Nephron progenitor cell (in vitro differentiated cells): Measurements from ENCODE around the gene EYA2.

Experiments
- DNase-seq: peaks from one replicate; pipeline ENCODE4 v3.0.0; 2021
- H3K27ac Mint-ChIP-seq: 2 replicates; pipeline ENCODE4 v1.8.0; 2021; ENCODE audit warnings: mild to moderate bottlenecking, moderate library complexity, mixed read lengths
- H3K27me3 Mint-ChIP-seq: 2 replicates; pipeline ENCODE4 v1.8.0; 2021; ENCODE audit warnings: mild to moderate bottlenecking, low read depth, mixed read lengths; ENCODE audit not compliant: poor library complexity
- H3K36me3 Mint-ChIP-seq: 2 replicates; pipeline ENCODE4 v1.8.0; 2021; ENCODE audit warnings: low read depth, mixed read lengths
- H3K4me1 Mint-ChIP-seq: 2 replicates; pipeline ENCODE4 v1.8.0; 2021; ENCODE audit warnings: mixed read lengths
- H3K4me3 Mint-ChIP-seq: 2 replicates; pipeline ENCODE4 v1.8.0; 2021; ENCODE audit warnings: mild to moderate bottlenecking, moderate library complexity, mixed read lengths
- H3K9me3 Mint-ChIP-seq: 2 replicates; pipeline ENCODE4 v1.8.0; 2021; ENCODE audit warnings: mild to moderate bottlenecking, moderate library complexity, mixed read lengths
- CTCF ChIP-seq: fragments of 200-600 bp; sonication (generic); IDR thresholded peaks from 2 replicates; pipeline ENCODE4 v1.5.0; 2021; ENCODE audit warnings: antibody characterized with exemption

EYA2 gene

GRCh38 chr20:47141941-47142773, 247.5 kb downstream of the EYA2 start:
- Mint-ChIP-seq H3K9me3 (peaks cover 14% of the 10 kb centered on the region), H3K4me1 (peaks cover 28% of the 10 kb centered on the region), H3K27ac (no peak overlapping the region), H3K36me3 (peaks cover 9% of the 10 kb centered on the region), H3K27me3 (peaks cover 3% of the 10 kb centered on the region), H3K4me3 (no peak overlapping the region)
- no peak for DNase-seq
- no peak for TF ChIP-seq CTCF

GRCh38 chr20:47142774-47143170, 248.1 kb downstream of the EYA2 start:
- peaks cover 25% of the 10 kb centered on the region for H3K4me1 Mint-ChIP-seq
- H3K36me3 Mint-ChIP-seq = peaks cover 9% of the 10 kb centered on the region
- peaks cover 3% of the 10 kb centered on the region for H3K27me3 Mint-ChIP-seq
- H3K4me3 Mint-ChIP-seq = no peak overlapping the region
- DNase-seq = no peak
- TF ChIP-seq CTCF = no peak
- H3K9me3 Mint-ChIP-seq = peaks cover 14% of the 10 kb centered on the region
- no peak overlapping the region for H3K27ac Mint-ChIP-seq

- peaks cover 9% of the 10 kb centered on the region for H3K36me3 Mint-ChIP-seq
- no peak for TF ChIP-seq CTCF
- no peak for DNase-seq
- peaks cover 7% of the 10 kb centered on the region for H3K27me3 Mint-ChIP-seq
- peaks cover 25% of the 10 kb centered on the region for H3K4me1 Mint-ChIP-seq
- H3K4me3 Mint-ChIP-seq = no peak overlapping the region
- H3K9me3 Mint-ChIP-seq = peaks cover 14% of the 10 kb centered on the region
- no peak overlapping the region for H3K27ac Mint-ChIP-seq
Observed at GRCh38 chr20:47143657-47144056, 249.0 kb downstream of the EYA2 start.

- peaks cover 9% of the 10 kb centered on the region for H3K36me3 Mint-ChIP-seq
- no peak overlapping the region for H3K4me3 Mint-ChIP-seq
- no peak overlapping the region for H3K27ac Mint-ChIP-seq
- H3K4me1 Mint-ChIP-seq = peaks cover 25% of the 10 kb centered on the region
- DNase-seq = no peak
- H3K27me3 Mint-ChIP-seq = peaks cover 7% of the 10 kb centered on the region
- peaks cover 14% of the 10 kb centered on the region for H3K9me3 Mint-ChIP-seq
- no peak for TF ChIP-seq CTCF
Observed at GRCh38 chr20:47144463-47144862, 249.8 kb downstream of the EYA2 start.

- Mint-ChIP-seq H3K9me3 (peaks cover 4% of the 10 kb centered on the region), H3K27me3 (peaks cover 10% of the 10 kb centered on the region), H3K4me1 (peaks cover 25% of the 10 kb centered on the region), H3K4me3 (no peak overlapping the region), H3K27ac (no peak overlapping the region), H3K36me3 (no peaks in the 10 kb centered on the region)
- TF ChIP-seq CTCF = no peak
- no peak for DNase-seq
Observed at GRCh38 chr20:47146686-47147085, 252.0 kb downstream of the EYA2 start.

GRCh38 chr20:47148059-47148458, 253.4 kb downstream of the EYA2 start:
- Mint-ChIP-seq H3K4me1 (peaks cover 25% of the 10 kb centered on the region), H3K27me3 (peaks cover 13% of the 10 kb centered on the region), H3K9me3 (no peaks in the 10 kb centered on the region), H3K36me3 (no peaks in the 10 kb centered on the region), H3K4me3 (no peak overlapping the region), H3K27ac (no peak overlapping the region)
- no peak for TF ChIP-seq CTCF
- no peak for DNase-seq
